HuH-7 (cell line): Measurements from ENCODE around the gene CCDC183.
"Not testable (repeated sequence)": the region's sequence is repeated elsewhere in the genome, so short reads cannot be mapped to it uniquely, and the experiment has no call there.

Experiments used
- DNase-seq: peaks from one replicate; pipeline ENCODE4 v3.0.0; 2011; ENCODE audit warnings: low spot score

Gene CCDC183

DNA sequence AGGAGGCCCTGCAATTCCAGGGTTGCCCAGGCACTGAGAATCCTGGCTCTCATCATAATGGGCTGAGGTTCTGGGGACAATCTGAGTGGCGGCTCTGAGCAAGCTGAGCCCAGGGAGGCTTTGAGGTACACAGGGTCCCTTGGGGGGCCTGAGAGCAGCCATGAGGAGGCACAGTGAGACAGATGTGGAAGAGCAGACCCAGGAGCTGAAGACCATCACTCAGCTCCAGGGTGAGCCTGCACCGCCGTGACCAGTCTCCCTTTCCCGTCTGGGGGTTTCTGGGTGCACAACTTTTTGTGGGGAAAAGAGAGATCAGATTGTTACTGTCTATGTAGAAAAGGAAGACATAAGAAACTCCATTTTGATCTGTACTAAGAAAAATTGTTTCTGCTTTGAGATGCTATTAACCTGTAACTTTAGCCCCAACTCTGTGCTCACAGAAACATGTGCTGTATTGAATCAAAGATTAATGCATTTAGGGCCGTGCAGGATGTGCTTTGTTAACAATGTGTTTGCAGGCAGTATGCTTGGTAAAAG is at the start of gene CCDC183:
Gene CCDC183 (plus strand): TSS at position 101 of the 537 bp plus-strand sequence. CDS start 60 bp downstream, at position 161.
- DNase-seq = no peak

- DNase-seq = no peak
Observed at GRCh38 chr9:136746621-136747020, 49.5 kb upstream of the CCDC183 start.

DNA sequence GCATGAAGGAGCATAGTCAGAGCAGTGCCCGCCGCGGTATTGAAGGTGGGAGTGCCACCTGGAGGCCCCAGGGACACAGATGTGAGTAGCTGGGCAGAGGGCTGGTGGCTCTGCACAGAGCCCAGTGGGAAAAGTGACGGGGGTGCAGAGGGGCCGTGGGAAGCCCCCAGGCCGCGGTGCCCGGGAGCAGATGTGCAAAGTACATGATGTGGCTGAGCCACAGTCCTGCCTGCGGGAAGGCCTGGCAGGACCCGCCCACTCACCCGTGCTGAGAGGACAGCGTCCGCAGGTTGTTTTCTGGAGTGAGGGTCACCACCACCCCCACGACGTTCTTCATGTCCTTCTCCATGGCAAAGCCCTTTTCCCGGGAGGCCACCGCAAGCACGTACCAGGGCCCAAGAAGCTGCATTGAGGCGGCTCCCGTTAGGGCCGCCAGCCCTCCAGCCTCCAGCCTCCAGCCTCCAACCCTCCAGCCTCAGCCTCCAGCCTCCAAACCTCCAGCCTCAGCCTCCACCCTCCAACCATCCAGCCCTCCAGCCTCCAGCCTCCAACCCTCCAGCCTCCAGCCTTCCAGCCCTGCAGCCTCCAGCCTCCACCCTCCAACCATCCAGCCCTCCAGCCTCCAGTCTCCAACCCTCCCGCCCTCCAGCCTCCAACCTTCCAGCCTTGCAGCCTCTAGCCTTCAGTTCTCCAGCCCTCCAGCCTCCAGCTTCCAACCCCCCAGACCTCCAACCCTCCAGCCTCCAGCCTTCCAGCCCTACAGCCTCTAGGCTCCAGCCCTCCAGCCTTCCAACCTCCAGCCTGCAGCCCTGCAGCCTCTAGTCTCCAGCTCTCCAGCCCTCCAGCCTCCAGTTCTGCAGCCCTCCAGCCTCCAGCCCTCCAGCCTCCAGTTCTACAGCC is 48.7 kb upstream of the CCDC183 start:
- no peak for DNase-seq

GRCh38 chr9:136748201-136748600 is 47.9 kb upstream of the CCDC183 start, which contains the start of gene LCN6:
Gene LCN6, minus strand, starts transcription at chr9:136748525. Its CDS starts 42 bp downstream, at chr9:136748483.
- DNase-seq = no peak

DNA sequence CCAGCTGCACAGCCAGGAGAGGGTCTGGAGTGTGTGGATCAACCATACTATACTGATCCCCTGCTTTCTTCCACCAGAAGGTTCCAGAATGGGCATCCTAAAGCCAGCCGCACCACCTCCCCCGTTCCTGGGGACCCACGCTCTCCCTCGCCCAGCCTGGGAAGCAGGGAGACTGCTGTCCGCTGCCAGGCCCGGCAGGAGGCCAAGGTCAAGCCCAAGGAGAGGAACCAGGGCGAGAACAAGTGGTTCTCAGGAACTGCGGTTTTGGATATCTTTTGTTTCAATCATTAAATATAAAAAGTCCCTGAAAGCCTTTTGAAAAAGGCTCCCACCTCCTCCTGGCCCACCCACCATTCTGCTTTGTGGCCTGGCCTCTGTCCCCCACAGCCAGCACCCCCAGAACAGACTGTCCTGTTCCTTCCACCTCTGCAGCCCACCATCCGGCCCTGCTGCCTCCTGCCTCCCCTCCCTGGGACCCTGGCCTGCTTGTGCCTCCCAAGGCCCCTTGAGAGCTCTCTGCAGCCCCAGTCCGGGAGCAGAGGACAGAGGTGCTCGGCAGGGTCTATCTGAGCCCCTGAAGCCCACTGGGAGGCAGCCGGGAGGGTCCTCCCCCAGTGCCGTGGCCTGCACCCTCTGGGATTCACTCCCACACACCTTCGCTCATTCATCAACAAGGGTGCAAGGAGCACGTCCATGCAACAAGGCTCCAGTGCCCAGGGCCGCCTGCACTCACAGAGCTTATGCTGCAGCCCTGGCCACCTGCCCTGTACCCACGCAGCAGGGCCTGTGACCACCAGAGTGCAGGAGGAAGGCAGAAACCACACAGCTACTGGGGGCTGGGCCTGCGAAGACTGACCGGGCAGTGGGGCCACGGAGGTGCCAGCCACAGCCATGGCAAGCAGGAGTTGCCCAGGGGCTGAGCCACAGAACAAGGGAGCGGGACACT is 47.2 kb upstream of the CCDC183 start:
- no peak for DNase-seq

GRCh38 chr9:136750526-136750925 is 45.6 kb upstream of the CCDC183 start:
- DNase-seq = no peak

DNA sequence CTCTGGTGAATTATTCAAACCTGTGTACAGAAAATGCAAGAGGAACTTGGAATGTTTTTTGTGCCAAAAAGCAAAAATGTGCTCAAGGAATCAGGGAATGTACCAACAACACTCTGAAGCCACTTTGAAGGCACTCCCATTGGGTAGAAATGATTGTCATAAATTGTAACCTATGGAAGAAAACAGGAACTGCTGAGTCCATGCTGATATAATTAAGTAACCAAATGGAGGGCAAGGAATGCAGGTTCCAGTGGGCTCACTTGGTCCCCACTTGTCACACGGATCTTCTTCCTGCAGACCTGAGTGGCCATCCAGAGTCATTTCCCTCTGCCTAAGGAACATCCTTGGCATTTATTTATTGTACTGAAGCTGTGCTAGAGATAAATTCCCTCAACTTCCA is 44.9 kb upstream of the CCDC183 start:
- no peak for DNase-seq

- no peak for DNase-seq
Observed at GRCh38 chr9:136751814-136752213, 44.3 kb upstream of the CCDC183 start.

DNA sequence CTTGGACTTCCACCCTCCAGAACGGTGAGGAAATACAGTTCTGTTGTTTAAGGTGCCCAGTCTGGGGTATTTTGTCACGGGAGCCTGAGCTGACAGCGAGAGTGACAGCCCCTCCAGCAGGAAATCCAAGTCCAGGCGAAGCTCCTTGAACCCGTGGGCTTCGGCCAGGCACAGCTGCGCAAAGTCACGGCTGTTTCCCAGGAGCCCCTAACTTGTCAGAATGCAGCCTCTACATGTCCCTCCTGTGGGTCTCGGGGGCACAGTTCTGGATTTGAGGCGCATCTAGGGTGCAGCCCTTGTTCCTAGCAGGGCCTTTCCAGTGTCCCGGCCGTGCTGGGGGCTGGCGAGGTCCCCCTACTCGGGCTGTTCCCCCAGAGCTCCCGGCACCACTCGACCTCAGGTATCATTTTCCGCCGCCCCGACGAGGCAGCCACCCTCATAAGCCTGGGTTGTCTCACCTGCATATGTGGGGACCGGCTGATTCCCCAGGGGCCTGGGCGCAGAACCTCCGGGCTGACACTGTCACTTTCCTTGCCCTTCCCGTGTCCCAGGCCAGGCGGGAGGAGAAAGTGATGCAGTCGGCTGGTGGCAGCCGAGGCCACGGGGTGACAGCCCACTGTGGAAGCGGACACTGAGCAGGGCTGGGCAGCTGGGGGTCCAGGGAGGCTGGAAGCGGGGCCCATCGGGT is 42.6 kb upstream of the CCDC183 start:
- DNase-seq = no peak

DNA sequence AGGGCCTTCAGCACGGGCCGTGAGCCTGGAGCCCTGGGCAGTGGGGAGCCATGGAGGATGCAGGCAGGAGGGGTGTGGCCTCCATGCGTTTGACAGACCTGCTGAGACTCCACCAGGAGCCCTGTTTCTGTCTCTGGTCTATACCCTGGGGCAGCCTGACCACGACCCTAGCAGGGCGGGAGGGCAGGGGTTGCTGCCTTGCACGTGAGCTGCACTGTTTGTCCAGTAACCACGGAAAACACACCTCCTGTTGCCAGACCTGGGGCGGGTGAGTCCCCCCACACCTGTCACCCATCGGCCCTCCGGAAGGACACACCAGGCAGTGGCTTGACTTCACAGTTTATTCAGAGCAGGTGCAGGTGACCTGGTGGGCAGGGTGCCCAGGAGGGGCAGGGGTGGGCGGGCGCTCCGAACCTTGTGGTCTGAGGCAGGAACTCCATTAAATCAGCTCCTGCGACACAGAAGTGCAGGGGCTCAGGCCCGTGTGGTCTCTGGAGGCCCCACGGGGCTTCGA is 42.0 kb upstream of the CCDC183 start:
- DNase-seq = no peak

GRCh38 chr9:136754626-136755301 is 41.4 kb upstream of the CCDC183 start:
- DNase-seq = no peak

DNA sequence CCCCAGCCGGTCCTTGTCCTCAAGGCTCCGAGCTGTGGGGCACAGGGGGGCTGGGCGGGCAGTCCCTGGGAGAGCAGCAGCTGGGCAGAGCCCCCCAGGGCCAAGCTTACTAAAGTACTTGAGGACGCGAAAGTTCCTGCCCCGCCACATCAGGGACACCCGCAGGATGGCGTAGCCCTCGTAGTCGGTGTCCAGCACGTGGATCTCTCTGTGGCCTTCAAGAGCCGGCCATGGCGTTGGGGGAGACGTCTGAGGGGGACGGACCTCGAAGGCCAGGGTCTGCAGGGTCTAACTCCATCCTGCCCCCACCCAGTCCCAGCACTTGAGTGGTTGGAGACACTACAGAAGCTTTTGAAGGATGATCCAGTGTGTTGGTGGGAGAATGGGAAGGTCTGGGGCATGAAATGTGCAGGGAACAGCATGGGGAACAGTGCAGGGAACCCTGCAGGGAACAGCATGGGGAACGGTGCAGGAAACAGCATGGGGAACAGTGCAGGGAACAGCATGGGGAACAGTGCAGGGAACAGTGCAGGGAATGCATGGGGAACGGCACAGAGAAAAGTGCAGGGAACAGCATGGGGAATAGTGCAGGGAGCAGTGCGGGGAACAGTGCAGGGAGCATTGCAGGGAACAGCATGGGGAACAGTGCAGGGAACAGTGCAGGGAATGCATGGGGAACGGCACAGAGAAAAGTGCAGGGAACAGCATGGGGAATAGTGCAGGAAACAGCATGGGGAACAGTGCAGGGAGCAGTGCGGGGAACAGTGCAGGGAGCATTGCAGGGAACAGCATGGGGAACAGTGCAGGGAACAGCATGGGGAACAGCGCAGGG is 40.6 kb upstream of the CCDC183 start:
- DNase-seq = not testable (repeated sequence)

DNA sequence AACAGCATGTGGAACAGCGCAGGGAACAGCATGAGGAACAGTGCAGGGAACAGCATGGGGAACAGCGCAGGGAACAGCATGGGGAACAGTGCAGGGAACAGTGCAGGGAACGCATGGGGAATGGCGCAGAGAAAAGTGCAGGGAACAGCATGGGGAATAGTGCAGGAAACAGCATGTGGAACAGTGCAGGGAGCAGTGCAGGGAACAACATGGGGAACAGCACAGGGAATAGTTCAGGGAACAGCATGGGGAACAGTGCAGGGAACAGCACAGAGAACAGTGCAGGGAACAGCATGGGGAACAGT is 40.1 kb upstream of the CCDC183 start:
- DNase-seq = no peak

GRCh38 chr9:136756836-136757235 is 39.3 kb upstream of the CCDC183 start:
- no peak for DNase-seq

GRCh38 chr9:136757328-136757727 is 38.8 kb upstream of the CCDC183 start:
- no peak for DNase-seq

GRCh38 chr9:136757751-136758140 is 38.4 kb upstream of the CCDC183 start:
- no peak for DNase-seq

- no peak for DNase-seq
Observed at GRCh38 chr9:136759001-136759400, 37.1 kb upstream of the CCDC183 start.

DNA sequence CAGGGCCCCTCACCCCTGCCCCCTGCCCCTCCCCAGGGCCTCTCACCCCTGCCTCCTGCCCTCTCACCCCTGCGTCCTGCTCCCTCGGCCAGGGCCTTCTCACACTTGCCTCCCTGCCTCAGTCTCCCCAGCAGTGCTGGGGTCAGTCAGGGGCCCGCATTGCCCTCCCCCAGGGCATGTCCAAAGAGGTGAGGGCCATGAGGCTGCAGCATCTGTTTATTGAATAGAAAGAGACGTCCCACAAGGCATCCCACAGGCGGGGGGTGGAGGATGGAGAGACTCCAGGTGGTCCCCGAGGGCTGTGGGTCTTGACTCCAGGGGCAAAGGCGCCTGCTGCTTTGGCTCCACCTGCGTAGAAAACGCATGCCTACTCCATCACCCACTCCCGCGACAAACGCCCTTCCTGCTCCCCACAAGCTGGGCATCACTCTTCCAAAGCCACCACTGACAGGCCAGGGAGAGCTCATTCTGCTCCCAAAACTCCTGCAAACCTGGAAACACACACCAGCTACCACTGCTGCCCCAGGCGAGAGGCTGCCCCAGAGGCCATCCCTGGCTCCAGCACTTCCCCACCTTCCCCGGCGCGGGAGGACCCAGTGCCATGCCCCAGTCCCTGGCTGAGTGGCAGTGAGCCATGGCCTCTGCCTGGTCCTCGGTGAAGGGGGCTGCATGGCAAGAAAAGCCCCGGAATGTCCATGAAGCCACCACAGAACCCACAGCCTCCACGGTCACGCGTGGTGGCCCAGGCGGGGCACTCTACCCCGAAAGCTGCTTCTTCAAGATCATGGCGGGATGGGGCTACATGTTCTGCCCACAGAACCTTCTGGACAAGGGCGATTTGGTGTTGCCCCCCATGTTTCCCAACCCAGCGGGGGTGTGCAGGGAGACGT is 36.5 kb upstream of the CCDC183 start:
- no peak for DNase-seq

GRCh38 chr9:136760424-136760823 is 35.7 kb upstream of the CCDC183 start:
- DNase-seq = no peak
